GM21786 (cell line): Measurements from ENCODE around the gene NUP160.
"Not testable (repeated sequence)": the region's sequence is repeated elsewhere in the genome, so short reads cannot be mapped to it uniquely, and the experiment has no call there.

Experiments used
- ATAC-seq: cut with Tn5 transposase; IDR thresholded peaks from one replicate; pipeline ENCODE4 v1.9.1; 2021; ENCODE audit not compliant: unreplicated experiment

Gene NUP160

GRCh38 chr11:47847892-47848699 is at the start of gene NUP160:
Gene NUP160, minus strand, starts transcription at chr11:47848350. Its CDS starts 32 bp downstream, at chr11:47848318.
- ATAC-seq, result peak; percentile 73

GRCh38 chr11:47896199-47896598 is 48.0 kb upstream of the NUP160 start:
- no peak for ATAC-seq

GRCh38 chr11:47895035-47895434 is 46.9 kb upstream of the NUP160 start:
- ATAC-seq, result no peak

- not testable (repeated sequence) for ATAC-seq
Observed at GRCh38 chr11:47892546-47893276, 44.6 kb upstream of the NUP160 start.

GRCh38 chr11:47891886-47892285 is 43.7 kb upstream of the NUP160 start:
- ATAC-seq, result no peak

- ATAC-seq, result no peak
Observed at GRCh38 chr11:47889714-47890441, 41.7 kb upstream of the NUP160 start.

GRCh38 chr11:47887910-47888569 is 39.9 kb upstream of the NUP160 start:
- ATAC-seq, result no peak

- no peak for ATAC-seq
Observed at GRCh38 chr11:47886096-47886495, 37.9 kb upstream of the NUP160 start.

GRCh38 chr11:47882437-47882836 is 34.3 kb upstream of the NUP160 start:
- not testable (repeated sequence) for ATAC-seq

- ATAC-seq, result no peak
Observed at GRCh38 chr11:47881145-47881544, 33.0 kb upstream of the NUP160 start.

GRCh38 chr11:47879259-47880158 is 31.4 kb upstream of the NUP160 start:
- no peak for ATAC-seq

- ATAC-seq, result not testable (repeated sequence)
Observed at GRCh38 chr11:47875858-47876257, 27.7 kb upstream of the NUP160 start.

GRCh38 chr11:47870404-47870803 is 22.3 kb upstream of the NUP160 start:
- ATAC-seq, result no peak

- no peak for ATAC-seq
Observed at GRCh38 chr11:47869544-47870393, 21.6 kb upstream of the NUP160 start.

GRCh38 chr11:47867823-47868222 is 19.7 kb upstream of the NUP160 start:
- ATAC-seq, result no peak

- ATAC-seq, result not testable (repeated sequence)
Observed at GRCh38 chr11:47866892-47867291, 18.7 kb upstream of the NUP160 start.

- ATAC-seq, result no peak
Observed at GRCh38 chr11:47864901-47865300, 16.8 kb upstream of the NUP160 start.

GRCh38 chr11:47863898-47864430 is 15.8 kb upstream of the NUP160 start:
- no peak for ATAC-seq
